Measurements from ENCODE around the gene NME8.
"Not testable (repeated sequence)": the region's sequence is repeated elsewhere in the genome, so short reads cannot be mapped to it uniquely, and the experiment has no call there.

NME8 gene

DNA sequence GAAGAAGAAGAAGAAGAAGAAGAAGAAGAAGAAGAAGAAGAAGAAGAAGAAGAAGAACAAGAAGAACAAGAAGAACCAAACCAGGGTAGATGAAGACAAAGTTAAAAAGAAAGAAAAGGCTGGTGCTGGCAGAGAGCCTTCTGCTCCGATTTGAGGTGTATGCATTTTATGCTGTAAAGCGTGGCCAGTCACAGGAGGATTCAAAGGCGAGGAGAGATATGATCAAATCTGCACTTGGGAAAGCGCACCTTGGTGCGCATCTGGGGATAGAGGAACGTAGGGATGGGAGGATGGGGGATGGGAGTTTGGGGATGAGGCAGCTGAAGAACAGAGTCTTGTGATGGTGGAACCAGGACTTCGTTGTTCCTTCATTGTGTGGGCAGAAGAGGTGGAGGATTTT, at the start of gene NME8:
Gene NME8, plus strand, starts transcription at position 301 of the 400 bp plus-strand sequence. CDS start 1,670 bp downstream, outside the sequence.
- no peak for DNase-seq

GRCh38 chr7:37806152-37806551, 42.2 kb upstream of the NME8 start:
- DNase-seq: no peak

DNA sequence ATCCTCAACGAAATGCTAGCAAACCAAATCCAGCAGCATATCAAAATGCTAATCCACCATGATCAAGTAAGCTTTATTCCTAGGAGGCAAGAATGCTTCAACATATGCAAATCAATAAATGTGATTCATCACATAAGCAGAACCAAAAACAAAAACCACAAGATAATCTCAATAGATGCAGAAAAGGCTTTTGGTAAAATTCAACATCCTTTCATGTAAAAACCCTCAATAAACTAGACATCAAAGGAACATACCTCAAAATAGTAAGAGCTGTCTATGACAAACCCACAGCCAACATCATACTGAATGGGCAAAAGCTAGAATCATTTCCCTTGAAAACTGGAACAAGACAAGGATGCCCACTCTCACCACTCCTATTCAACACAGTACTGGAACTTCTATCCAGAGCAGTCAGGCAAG, 36.2 kb upstream of the NME8 start:
- DNase-seq: not testable (repeated sequence)

DNA sequence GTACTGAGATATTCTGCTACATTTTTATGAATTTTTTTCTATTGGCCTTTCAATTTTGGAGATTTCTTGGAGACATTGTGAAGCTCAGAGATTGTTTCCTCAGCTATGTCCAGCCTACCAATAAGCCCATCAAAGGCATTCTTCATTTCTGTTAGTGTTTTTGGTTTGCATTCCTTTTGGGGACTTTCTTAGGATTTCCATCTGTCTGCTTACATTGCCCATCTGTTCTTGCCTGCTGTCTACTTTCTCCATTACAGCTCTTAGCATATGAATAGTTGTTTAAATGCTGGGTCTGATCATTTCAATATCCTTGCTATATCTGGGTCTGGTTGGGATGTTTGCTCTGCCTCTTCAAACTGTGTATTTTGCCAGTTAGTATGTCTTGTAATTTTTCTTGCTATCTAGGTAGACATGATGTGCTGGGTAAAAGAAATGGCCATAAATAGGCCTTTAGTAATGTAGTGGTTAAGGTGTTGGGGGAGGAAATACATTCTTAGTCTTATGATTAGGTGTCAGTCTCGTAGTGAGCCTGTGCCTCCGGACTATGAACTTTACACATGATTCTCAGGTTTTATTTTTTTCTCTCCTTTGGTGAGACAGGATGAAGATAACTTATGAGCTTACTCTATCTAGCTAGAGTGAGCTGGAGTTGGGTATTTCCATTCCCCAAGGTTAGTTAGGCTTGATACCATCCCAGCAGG, 32.6 kb upstream of the NME8 start:
- no peak for DNase-seq

DNA sequence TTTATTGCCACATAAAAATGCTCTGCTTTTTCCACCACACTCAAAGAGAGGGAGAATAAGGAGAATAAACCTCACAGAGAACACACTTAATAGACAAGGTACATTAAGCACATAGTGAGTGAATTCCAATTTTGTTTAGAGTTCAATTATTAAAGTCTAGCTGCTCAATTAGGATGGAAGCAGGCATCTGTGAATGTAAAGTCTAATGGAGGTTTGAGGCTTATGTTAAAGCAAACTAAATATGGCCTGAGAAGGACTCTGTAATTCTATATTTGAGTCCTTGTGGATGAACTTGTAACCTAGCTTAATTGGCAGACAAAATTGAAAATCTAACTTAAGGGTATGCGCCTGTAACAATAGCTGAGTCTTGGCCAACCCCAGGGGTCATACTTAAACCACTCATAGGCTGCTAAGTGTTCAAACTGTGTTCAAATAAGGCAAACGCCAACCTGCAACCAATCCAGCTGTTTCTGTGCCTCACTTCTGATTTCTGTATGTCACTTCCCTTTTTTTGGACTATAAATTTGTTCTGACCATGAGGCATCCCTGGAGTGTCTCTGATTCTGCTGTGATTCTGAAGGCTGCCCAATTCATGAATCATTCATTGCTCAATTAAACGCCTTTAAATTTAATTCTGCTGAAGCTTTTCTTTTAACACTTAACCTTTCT, 31.3 kb upstream of the NME8 start:
- no peak for DNase-seq

GRCh38 chr7:37817591-37817960, 30.8 kb upstream of the NME8 start:
- no peak for DNase-seq

DNA sequence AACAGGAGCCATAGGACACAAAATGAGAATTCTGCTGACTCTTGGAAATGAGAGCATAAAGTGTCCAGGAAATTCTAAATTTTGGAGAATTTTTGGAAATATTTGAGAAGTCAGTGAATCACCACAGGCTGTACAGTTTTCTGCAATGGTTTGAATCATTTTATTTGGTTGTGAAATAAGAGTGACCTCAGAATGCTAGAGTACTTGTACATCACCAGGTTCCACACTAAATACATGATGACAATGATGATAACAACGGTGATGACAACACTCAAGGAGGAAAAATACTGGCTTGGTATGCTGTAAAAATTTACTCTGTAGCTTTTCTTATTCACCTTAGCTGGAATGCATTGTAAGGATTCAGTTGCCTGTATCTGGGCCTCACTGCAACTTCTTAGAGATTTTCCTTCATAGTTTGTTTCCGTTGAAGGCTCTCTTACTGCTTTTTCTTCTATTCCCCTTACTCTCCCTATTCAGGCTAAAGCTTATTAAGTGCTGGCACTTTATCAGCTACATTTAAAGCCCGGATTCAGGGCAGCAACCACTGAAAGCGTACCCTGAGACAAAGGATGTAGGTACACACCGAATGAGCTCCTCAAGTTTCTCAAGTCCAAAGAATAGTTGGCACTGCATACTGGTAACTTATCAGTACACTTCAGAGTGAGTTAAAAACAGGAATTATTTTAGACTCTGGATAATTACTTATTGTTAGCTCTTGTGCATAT, 30.2 kb upstream of the NME8 start:
- DNase-seq: no peak

DNA sequence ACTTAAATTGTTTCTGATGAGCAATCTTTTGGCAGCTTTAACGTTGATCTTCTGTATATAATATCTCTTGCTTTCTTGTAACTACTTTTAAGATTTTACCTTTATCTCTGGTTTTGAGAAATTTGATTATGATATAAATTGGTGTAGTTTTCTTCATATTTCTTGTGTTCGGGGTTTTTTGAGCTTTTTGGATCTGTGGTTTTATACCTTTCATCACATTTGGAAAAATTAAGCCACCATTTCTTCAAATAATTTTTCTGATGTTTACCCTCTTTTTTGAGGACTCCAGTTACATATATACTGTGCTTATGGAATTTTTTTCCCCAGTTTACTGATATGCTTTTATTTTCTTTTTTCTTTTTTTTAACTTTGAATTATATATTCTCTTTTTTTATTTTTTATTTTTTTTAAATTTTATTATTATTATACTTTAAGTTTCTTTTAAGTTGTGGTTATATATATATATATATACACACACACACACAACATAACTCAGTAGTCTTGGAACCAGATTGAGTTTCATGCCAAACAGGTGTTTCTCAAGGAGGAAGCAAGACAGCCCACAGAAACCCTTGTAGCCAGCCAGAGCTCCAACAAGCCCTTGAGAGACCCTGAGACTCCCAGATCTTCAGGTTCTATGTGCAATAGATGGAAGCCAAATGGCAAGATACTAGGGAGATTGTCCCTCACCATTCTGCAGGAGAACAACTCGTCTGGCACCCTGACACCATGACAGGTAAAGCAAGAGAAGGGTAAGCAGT, 27.5 kb upstream of the NME8 start:
- DNase-seq: no peak

GRCh38 chr7:37822946-37823345, 25.5 kb upstream of the NME8 start:
- no peak for DNase-seq

DNA sequence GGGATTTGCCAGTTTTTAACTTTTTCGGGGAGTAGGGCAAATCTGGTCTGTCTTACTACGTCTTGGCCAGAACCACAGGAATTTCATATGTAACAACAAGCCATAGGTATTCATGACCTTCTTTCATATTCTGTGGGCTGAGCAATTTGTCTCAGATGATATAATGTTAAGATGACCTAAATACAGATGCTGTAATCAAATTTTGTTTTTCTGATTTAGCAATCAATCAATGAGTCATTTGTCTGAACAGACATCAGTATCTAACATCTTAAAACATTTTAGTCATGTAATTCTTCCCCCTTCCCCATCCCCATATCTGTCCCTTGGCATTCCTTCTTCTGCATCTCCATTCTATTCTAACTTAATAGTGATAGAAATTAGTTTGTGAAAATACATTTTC, 24.8 kb upstream of the NME8 start:
- DNase-seq: no peak

DNA sequence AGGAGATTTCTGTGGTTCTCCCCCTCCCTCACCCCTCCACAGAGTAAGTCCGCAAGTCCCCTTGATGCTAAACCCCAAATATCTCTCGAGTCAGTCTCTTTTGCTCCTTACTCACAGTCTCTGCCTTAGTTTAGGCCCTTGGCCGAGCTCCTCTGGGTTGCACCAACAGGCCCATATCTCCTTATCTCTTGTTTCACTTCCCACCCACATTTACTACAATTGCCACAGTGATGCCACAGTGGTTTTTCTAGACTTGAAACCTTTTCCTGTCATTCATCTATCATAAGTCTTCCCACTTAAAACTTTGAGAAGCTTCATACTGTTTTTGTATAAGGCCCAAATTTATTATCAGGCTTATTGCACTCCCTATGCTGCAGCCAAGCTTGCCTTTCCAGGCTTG, 23.4 kb upstream of the NME8 start:
- DNase-seq: no peak

GRCh38 chr7:37826825-37827224, 21.6 kb upstream of the NME8 start:
- no peak for DNase-seq

DNA sequence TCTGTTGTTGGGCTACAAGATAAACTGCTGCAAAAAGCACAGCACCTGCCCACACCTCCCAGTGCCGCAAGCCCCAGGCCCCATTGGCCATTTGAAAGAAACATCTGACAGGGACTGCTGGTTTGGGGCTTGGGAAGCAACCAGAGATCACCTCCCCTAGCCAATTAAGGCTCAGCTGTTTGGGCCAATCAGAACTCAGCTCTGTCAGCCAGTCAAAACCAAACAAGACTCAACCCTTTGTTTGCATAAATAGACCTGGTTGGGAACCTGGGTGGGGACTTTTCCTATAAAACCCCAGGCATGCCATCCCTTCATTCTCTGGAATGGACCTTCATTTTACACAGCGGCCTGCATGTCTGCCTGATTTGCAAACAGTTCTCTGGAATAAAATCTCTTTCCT, 17.2 kb upstream of the NME8 start:
- no peak for DNase-seq

- peak; percentile 60 for DNase-seq
These were observed 16.2 kb upstream of the NME8 start for GRCh38 chr7:37832194-37832593.

DNA sequence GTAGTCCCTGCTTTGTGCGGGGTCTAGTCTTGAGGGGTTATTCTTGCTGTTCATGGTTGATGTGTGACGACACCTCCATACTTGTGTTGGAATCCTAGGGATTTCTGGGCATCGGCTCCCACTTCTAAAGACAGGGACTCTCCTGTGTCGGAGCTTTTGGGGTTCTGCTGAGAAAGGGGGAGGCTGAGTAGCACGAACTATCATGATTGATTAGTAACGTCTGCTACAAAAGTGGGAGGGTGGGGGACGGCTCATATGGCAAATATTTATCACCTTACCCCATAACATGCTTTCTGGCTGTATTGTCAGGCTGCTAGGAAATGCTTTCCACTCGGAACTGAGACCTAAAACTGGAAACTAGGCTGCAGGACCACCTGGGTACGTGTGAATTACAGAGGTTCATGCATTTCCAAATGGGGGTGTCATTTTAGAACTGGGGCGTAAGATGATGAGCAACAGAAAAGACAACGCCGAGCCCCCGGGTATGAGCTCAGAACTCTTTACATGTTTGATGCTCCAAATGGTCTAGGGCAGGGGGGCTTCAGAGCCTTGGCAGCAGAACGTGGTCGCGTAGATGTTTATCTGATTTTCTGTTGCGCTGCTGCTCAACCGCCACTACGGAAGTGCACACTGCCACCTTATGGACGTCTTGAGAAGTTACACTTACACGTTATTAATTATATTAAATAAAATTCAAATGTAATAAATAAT, 15.1 kb upstream of the NME8 start:
- DNase-seq: peak; percentile 69

GRCh38 chr7:37833818-37834146, 14.6 kb upstream of the NME8 start:
- DNase-seq: no peak

GRCh38 chr7:37853468-37853867, 5.1 kb downstream of the NME8 start:
- peak; percentile 4 for DNase-seq

DNA sequence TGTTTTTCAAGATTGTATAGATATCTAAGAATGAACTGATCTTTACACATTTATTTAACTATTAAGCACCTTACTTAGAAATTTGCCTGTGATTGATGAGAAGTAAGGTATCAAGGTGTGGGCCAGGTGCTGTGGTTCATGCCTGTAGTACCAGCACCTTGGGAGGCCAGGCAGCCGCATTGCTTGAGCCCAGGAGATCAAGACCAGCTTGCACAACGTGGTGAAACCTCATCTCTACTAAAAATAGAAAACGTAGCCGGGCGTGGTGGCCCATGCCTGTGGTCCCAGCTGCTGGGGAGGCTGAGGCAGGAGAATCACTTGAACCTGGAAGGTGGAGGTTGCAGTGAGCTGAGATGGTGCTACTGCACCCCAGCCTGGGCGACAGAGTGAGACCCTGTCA, 33.7 kb downstream of the NME8 start:
- DNase-seq: no peak

GRCh38 chr7:37893359-37893758, 45.0 kb downstream of the NME8 start:
- DNase-seq: no peak

GRCh38 chr7:37894671-37895070, 46.3 kb downstream of the NME8 start:
- DNase-seq: no peak

DNA sequence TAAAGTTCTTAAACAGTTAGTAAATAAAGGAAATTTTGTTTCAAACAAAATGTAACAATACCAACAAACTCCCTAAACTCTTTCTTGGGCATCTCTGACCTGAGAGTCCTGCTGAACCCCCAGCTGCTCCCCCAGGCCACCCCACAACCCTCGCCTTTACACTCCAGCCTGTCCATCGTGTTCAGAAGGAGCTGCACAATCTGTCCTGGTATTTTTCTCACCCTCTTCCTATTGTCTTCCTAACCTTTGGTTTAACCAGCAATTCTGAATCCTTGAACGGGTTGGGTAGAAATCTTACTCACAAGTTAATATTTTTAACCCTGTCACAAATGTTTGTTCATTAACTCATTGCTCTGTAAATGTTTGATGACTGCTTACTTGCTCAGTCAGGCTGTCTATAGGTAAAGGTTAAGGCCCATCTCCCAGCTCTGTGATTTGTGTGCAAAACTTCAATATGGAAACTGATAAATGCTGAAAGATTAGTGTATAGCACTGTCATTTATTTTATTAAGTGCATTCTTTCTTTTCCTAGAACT, 51.4 kb downstream of the NME8 start:
- no peak for DNase-seq

DNA sequence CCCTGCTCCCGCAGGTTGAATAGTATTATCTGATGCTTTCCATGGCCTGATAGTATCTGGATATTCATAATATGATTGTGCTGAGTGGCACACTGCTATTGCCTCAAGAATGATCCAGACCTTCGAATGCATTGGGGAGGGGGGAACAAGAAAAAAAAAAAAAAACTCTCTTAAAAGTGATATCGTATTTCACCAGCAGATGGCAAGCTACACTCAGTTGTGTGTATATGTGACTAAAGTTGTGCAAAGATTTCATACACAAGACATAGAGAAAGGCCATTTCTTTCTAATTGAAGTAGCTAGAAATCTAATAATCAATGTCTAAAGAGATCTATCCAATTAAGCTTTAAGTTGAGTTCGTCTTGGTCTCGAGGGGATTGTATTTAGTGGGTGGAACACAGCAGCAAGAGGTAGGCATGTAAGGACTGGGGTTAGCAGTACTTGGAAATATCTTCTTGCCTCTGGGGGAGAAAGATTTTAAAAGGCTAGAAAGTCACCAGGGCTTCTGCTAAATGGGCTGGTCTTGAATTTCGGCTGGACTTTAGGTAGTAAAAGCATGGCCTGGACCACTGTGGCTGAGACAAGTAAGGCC, 52.9 kb downstream of the NME8 start:
- DNase-seq: peak; percentile 39
